HFF-Myc (cell line): ENCODE measurements around the gene MFRP.

ENCODE experiments used
- DNase-seq: peaks from one replicate; pipeline ENCODE4 v3.0.0-alpha.2; 2011; ENCODE audit warnings: low read depth; ENCODE audit errors: extremely low read depth
- H3K4me3 ChIP-seq: replicated peaks from 2 replicates; pipeline ENCODE4 v1.5.1; 2011; ENCODE audit warnings: low read depth, mild to moderate bottlenecking, control low read depth, low read length
- CTCF ChIP-seq: IDR thresholded peaks from 2 replicates; pipeline ENCODE4 v1.5.1; 2012; ENCODE audit warnings: mild to moderate bottlenecking, low read depth, low read length, control low read depth; ENCODE audit errors: missing control alignments

Gene MFRP

DNA sequence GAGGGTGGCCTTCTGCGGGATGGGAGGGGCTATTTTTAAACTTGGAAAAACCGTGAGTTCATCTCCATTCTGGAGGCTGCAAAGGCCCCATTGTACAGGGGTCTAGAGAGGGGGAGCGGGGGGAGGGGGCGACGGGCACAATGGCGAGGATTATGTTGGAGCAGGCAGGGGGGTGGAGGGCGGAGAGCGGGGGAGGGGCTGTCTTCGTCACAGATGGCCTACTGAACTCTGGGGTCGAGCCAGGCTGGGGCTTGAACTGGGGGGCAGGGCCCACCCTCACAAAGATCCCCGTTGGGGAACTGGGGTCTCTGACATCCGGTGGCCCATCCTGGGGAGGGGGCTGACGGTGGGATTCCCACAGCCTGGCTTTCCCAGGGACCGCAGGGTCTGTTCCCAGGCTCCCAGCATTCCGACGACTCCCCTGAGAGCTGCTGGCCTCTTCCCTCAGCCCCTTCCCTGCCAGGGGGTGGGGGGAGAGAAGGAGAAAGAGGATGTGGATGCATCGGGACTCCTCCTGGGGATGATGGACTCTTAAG lies 26.2 kb downstream of the MFRP start:
- H3K4me3 ChIP-seq: 0 out of 2 replicates have a peak overlapping the region, but pooled peaks have one; percentile 31
- no peak for DNase-seq

DNA sequence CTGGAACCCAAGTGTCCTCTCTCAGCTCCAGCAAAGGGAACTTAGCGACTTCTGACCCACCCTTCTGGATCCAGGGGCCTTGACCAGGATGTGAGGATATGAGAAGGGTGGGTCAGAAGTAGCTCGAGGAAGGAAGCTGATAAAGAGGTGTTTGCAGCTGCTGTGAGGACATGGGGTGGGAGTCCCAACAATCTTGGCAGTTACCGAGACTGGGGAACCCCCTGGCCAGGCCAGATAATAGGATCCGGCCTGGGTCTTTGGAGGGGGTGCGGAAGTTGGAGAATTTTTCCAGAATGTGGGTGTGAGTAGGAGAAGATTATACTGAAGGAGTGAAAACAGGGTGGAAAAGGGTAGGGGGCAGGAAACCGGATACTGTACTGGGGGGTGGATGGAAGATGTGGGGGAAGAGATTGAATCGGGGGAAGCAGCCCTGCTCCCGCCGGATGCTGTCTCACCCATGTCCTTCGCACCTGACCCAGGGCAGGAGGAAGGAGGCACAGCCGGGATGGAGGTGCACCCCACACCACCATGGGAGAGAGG lies 26.7 kb downstream of the MFRP start:
- no peak for TF ChIP-seq CTCF
- no peak for DNase-seq
- H3K4me3 ChIP-seq: no peak overlapping the region

More for the DNA sequence above, 26.2 kb downstream of the MFRP start:
- no peak for TF ChIP-seq CTCF

DNA sequence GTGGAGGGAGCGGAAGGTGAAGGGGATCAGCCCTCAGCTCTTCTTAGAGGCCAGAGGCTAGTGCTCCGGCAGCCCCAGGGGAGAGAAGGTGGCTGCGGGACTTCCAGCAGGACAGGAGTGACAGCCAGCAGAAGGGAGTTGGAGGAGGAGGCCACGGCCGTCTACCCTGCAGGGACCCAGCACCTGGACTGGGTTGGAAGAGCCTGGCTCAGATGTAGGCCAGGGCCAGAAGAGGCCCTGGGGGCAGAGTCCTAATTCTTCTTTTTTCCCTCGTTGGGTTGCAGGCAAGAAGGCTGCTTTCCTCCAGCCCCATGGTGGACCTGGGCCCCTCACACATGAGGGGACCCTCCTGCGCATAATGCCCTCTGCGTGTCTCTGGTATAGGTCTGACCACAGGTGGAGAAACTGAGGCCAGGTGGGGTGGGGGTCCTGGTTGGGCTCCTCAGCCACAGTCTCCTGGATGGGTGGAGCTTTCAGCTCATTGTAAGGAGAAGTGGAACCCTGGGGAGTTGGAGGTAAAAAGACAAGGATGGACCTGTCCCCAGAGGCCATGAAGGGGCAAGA lies 27.3 kb downstream of the MFRP start:
- no peak for DNase-seq
- H3K4me3 ChIP-seq: no peak overlapping the region
- TF ChIP-seq CTCF: no peak

- no peak for TF ChIP-seq CTCF
- no peak for DNase-seq
- H3K4me3 ChIP-seq: no peak overlapping the region
Measured at GRCh38 chr11:119318240-119319135, 28.0 kb downstream of the MFRP start.

GRCh38 chr11:119317592-119318239 lies 28.8 kb downstream of the MFRP start:
- no peak for DNase-seq
- TF ChIP-seq CTCF: no peak
- H3K4me3 ChIP-seq: no peak overlapping the region

- TF ChIP-seq CTCF: no peak
- peak within 1 kb of the TSS; percentile 52 for H3K4me3 ChIP-seq
- no peak for DNase-seq
Measured at GRCh38 chr11:119316729-119317591, 29.5 kb downstream of the MFRP start, which contains the start of gene MCAM. MCAM (minus strand) TSS chr11:119317130; CDS start chr11:119317101, 29 bp downstream.
